Heart left ventricle (tissue), 16 donors: Measurements from ENCODE around the gene LEFTY1. TPM values are rescaled to one million over a fixed set of nuclear protein-coding genes. Genes with fewer than 3 reads are reported as not detected.

Source experiments
- ATAC-seq, 4 donors: fragments of 200-7000 bp; cut with Tn5 transposase; one replicate each; pipeline ENCODE4 v1.9.1; 2020 to 2022; ENCODE audit warnings: moderate library complexity in 4 of 4, mild to moderate bottlenecking in 3 of 4, moderate number of reproducible peaks in 1 of 4
- DNase-seq, 5 donors: peaks; one replicate each; pipeline ENCODE4 v3.0.0-alpha.2; 2020
- H3K27ac ChIP-seq, 12 donors: fragments of 200-600 bp; sonication (generic) in 4 of 12; one replicate each; pipeline versions ENCODE4 v1.5.0 to v1.8.0; 2016 to 2022; ENCODE audit warnings: mild to moderate bottlenecking in 2 of 12
- H3K27me3 ChIP-seq, 9 donors: fragments of 200-600 bp; sonication (generic) in 2 of 9; one replicate each; pipeline versions ENCODE4 v1.5.1 to v1.8.0; 2016 to 2022; ENCODE audit warnings: mild to moderate bottlenecking in 3 of 9
- H3K36me3 ChIP-seq, 9 donors: fragments of 200-600 bp; sonication (generic) in 2 of 9; one replicate each; pipeline versions ENCODE4 v1.5.0 to v1.8.0; 2018 to 2022; ENCODE audit warnings: mild to moderate bottlenecking in 2 of 9
- H3K4me1 ChIP-seq, 12 donors: fragments of 200-600 bp; sonication (generic) in 4 of 12; one replicate each; pipeline versions ENCODE4 v1.5.0 to v1.8.0; 2016 to 2022; ENCODE audit warnings: mild to moderate bottlenecking in 3 of 12
- H3K4me3 ChIP-seq, 12 donors: fragments of 200-600 bp; sonication (generic) in 4 of 12; one replicate each; pipeline versions ENCODE4 v1.5.0 to v1.8.0; 2017 to 2022; ENCODE audit warnings: mild to moderate bottlenecking in 9 of 12, moderate library complexity in 4 of 12
- H3K9me3 ChIP-seq, 12 donors: fragments of 200-600 bp; sonication (generic) in 4 of 12; one replicate each; pipeline versions ENCODE4 v1.5.0 to v1.8.0; 2016 to 2022; ENCODE audit warnings: mild to moderate bottlenecking in 1 of 12
- CTCF ChIP-seq, 12 donors: fragments of 200-600 bp; sonication (generic) in 4 of 12; IDR thresholded peaks; one replicate each; pipeline versions ENCODE4 v1.5.0 to v1.8.0; 2018 to 2022; ENCODE audit warnings: antibody characterized with exemption in 12 of 12, mild to moderate bottlenecking in 5 of 12
- POLR2A ChIP-seq, 2 donors: fragments of 450-650 bp; IDR thresholded peaks; one replicate each; pipeline ENCODE4 v1.6.1; 2017; ENCODE audit warnings: antibody characterized with exemption in 2 of 2, mild to moderate bottlenecking in 2 of 2, moderate library complexity in 2 of 2
- WGBS, 4 donors: extraction: QIAGEN DNeasy Blood & Tissue Kit in 2 of 4; methylation state at CpG; one replicate each; pipeline versions ENCODE4 v1.1.5 to v1.1.7; 2013 to 2018; 5-methylcytosine and 5-hydroxymethylcytosine counted together
- intact Hi-C, 10 donors: fragments of 100-400 bp; cut with DNase I; formaldehyde crosslinking; loops; one replicate each; pipeline versions ENCODE4 v1.11.1 to v1.14.2; 2022
- polyA plus RNA-seq, 2 donors: library from polyadenylated mRNA; stranded (reverse); fragments of 200-250 nt; gene quantifications; one replicate each; pipeline ENCODE4 v1.2.3, GENCODE V29; 2013
- total RNA-seq, 9 donors: library from RNA; depleted of rRNA in 2 of 9; stranded (reverse); fragments of >200 nt in 2 of 9; fragmentation: NEBNext Ultra II Directional in 3 of 9; extraction: Animal tissue kit (Norgen Biotek cat#: 25700) in 3 of 9; gene quantifications; one replicate each; pipeline versions ENCODE4 v1.1.0 to v1.2.4, GENCODE V29; 2016 to 2023
- donor health status: ischemic (EF 13 %, LVEDD 7.1; RV severe dilation, severe dysfunction).
- donor health status: healthy with polysubstance abuse.
- donor health status: DM: no; HTN: yes; CAD: no.
- donor health status: DM: no; HTN: no; CAD: no.
- donor health status: ischemic (EF 25% LVEDD 6.9; RV normal size, moderate dysfunction).
- donor health status: ischemic (EF 25% LVEDD 5.7; RV mildly dilated, moderate dysfunction).
- donor health status: healthy.
- donor health status: DM: yes; HTN: yes; CAD: no.
- donor health status: ischemic (EF 35%, LVEDD 5.7; RV mildly dilated, moderate dysfunction).
- donor health status: nonischemic (EF 11% LVEDD 7.7; RV severe dilation, severe dysfunction).
- donor health status: DM: yes; HTN: yes; CAD: no.
- donor health status: PGD.
- donor health status: ischemic (EF 29% LVEDD 5.4; RV normal size, mild dysfunction).
- donor health status: nonischemic (EF 23%, LVEDD 6.1; RV moderate dilation, normal function).

The LEFTY1 gene
- total and polyA plus RNA-seq, 11 donors: 0.19 to 0.77 (median 0.35) TPM; not detected in 6

- 51 to 79% (median 66%) methylated on average over 3 of the region's 3 CpGs for WGBS, 4 donors
- TF ChIP-seq CTCF (IDR thresholded peaks at IDR 0.05) (no peak), POLR2A (IDR thresholded peaks at IDR 0.05) (no peak)
- H3K9me3 ChIP-seq: no peaks in the 10 kb centered on the region
- H3K4me1 ChIP-seq: peaks cover 0 to 14% (median 0%) of the 10 kb centered on the region in 12 donors
- ATAC-seq (no peak), DNase-seq (no peak)
- H3K4me3 ChIP-seq: no peak overlapping the region
- no peaks in the 10 kb centered on the region for H3K27me3 ChIP-seq
- H3K36me3 ChIP-seq: peaks cover 0 to 99% (median 89%) of the 10 kb centered on the region in 9 donors
- intact Hi-C loops: loop anchor here in 1 of 10 donors (10.0 kb wide), 1 partner anchor 104 kb away; no protein-coding TSS in a partner anchor
- no peak overlapping the region for H3K27ac ChIP-seq
Measured at GRCh38 chr1:225870911-225871310, 18.0 kb downstream of the LEFTY1 start.

GRCh38 chr1:225868631-225869330 lies 20.2 kb downstream of the LEFTY1 start:
- Histone ChIP-seq H3K4me1 (peaks cover 0 to 19% (median 0%) of the 10 kb centered on the region in 12 donors), H3K9me3 (no peaks in the 10 kb centered on the region), H3K4me3 (no peak overlapping the region), H3K27me3 (no peaks in the 10 kb centered on the region), H3K36me3 (peaks cover 0 to 100% (median 92%) of the 10 kb centered on the region in 9 donors), H3K27ac (no peak overlapping the region)
- ATAC-seq (peak; percentile 54 to 67 (median 62)), DNase-seq (no peak)
- no peak for TF ChIP-seq CTCF (IDR thresholded peaks at IDR 0.05)
- TF ChIP-seq POLR2A (IDR thresholded peaks at IDR 0.05): no peak
- WGBS, 4 donors: 86 to 91% (median 87%) methylated on average over 8 of the region's 8 CpGs
- intact Hi-C loops: loop anchor here in 1 of 10 donors (10.0 kb wide), 1 partner anchor 106 kb away; no protein-coding TSS in a partner anchor

GRCh38 chr1:225866981-225867380 lies 22.0 kb downstream of the LEFTY1 start:
- ATAC-seq (no peak), DNase-seq (no peak)
- intact Hi-C loops: loop anchor here in 1 of 10 donors (10.0 kb wide), 1 partner anchor 108 kb away; no protein-coding TSS in a partner anchor
- Histone ChIP-seq H3K4me3 (no peak overlapping the region), H3K27me3 (no peaks in the 10 kb centered on the region), H3K9me3 (no peaks in the 10 kb centered on the region), H3K36me3 (peaks cover 0 to 100% (median 97%) of the 10 kb centered on the region in 9 donors), H3K27ac (peak overlapping the region in 1 of 12 donors; percentile 44), H3K4me1 (peaks cover 0 to 19% (median 0%) of the 10 kb centered on the region in 12 donors)
- TF ChIP-seq CTCF (IDR thresholded peaks at IDR 0.05) (no peak), POLR2A (IDR thresholded peaks at IDR 0.05) (no peak)
- 69 to 84% (median 72%) methylated on average over 6 of the region's 6 CpGs for WGBS, 4 donors

- TF ChIP-seq POLR2A (IDR thresholded peaks at IDR 0.05) (no peak), CTCF (IDR thresholded peaks at IDR 0.05) (no peak)
- ATAC-seq (no peak), DNase-seq (no peak)
- Histone ChIP-seq H3K4me3 (no peak overlapping the region), H3K27me3 (no peaks in the 10 kb centered on the region), H3K9me3 (no peaks in the 10 kb centered on the region), H3K36me3 (peaks cover 0 to 100% (median 97%) of the 10 kb centered on the region in 9 donors), H3K27ac (peak overlapping the region in 2 of 12 donors; percentile 22 to 44), H3K4me1 (peaks cover 0 to 19% (median 0%) of the 10 kb centered on the region in 12 donors)
- 77 to 84% (median 82%) methylated on average over 8 of the region's 8 CpGs for WGBS, 4 donors
- intact Hi-C loops: loop anchor here in 1 of 10 donors (10.0 kb wide), 1 partner anchor 109 kb away; no protein-coding TSS in a partner anchor
Measured at GRCh38 chr1:225866061-225866837, 22.7 kb downstream of the LEFTY1 start.
